H9 (cell line): ENCODE data around the gene SFI1. TPM values are rescaled to one million over a fixed set of nuclear protein-coding genes. Genes with fewer than 3 reads are reported as not detected.

Source experiments
- DNase-seq: peaks from one replicate; pipeline ENCODE4 v3.0.0-alpha.2; 2017
- H2AFZ ChIP-seq: one replicate; pipeline ENCODE4 v1.6.1; 2013; ENCODE audit warnings: mild to moderate bottlenecking, low read length, control low read depth, moderate library complexity
- H2AK5ac ChIP-seq: 2 replicates; pipeline ENCODE4 v1.6.1; 2013; ENCODE audit warnings: low read length, control low read depth, mixed read lengths; ENCODE audit not compliant: insufficient read length
- H2BK120ac ChIP-seq: one replicate; pipeline ENCODE4 v1.6.1; 2013; ENCODE audit warnings: low read depth, mild to moderate bottlenecking, low read length, control low read depth, inconsistent platforms; ENCODE audit not compliant: poor library complexity, severe bottlenecking
- H2BK12ac ChIP-seq: 2 replicates; pipeline ENCODE4 v1.6.1; 2013; ENCODE audit warnings: low read length, control low read depth, mixed read lengths, low read depth; ENCODE audit not compliant: insufficient read length
- H2BK15ac ChIP-seq: 2 replicates; pipeline ENCODE4 v1.6.1; 2013; ENCODE audit warnings: low read depth, low read length, control low read depth
- H2BK20ac ChIP-seq: one replicate; pipeline ENCODE4 v1.6.1; 2013; ENCODE audit warnings: low read depth, mild to moderate bottlenecking, low read length, control low read depth, inconsistent platforms; ENCODE audit not compliant: poor library complexity, severe bottlenecking
- H2BK5ac ChIP-seq: 2 replicates; pipeline ENCODE4 v1.6.1; 2013; ENCODE audit warnings: low read length, control low read depth, mixed read lengths; ENCODE audit not compliant: insufficient read length
- H3K14ac ChIP-seq: 2 replicates; pipeline ENCODE4 v1.6.1; 2013; ENCODE audit warnings: low read length, control low read depth; ENCODE audit not compliant: insufficient read depth
- H3K18ac ChIP-seq: 2 replicates; pipeline ENCODE4 v1.6.1; 2013; ENCODE audit warnings: low read depth, mild to moderate bottlenecking, mixed read lengths, low read length, control low read depth; ENCODE audit not compliant: insufficient read length
- H3K23ac ChIP-seq: 2 replicates; pipeline ENCODE4 v1.6.1; 2013; ENCODE audit warnings: low read length, control low read depth, mixed read lengths, low read depth; ENCODE audit not compliant: insufficient read length
- H3K23me2 ChIP-seq: 2 replicates; pipeline ENCODE4 v1.6.1; 2013; ENCODE audit warnings: low read depth, mild to moderate bottlenecking, mixed read lengths, low read length, control low read depth; ENCODE audit not compliant: insufficient read length, poor library complexity, severe bottlenecking
- H3K27ac ChIP-seq: 2 replicates; pipeline ENCODE4 v1.5.1; 2013; ENCODE audit warnings: low read length, control low read depth, mixed read lengths, low read depth; ENCODE audit not compliant: insufficient read length
- H3K27me3 ChIP-seq: 2 replicates; pipeline ENCODE4 v1.6.1; 2013; ENCODE audit warnings: low read length, control low read depth, inconsistent platforms; ENCODE audit not compliant: insufficient read depth
- H3K4ac ChIP-seq: 2 replicates; pipeline ENCODE4 v1.6.1; 2013; ENCODE audit warnings: low read depth, mild to moderate bottlenecking, control low read depth, inconsistent platforms, low read length, moderate library complexity
- H3K4me1 ChIP-seq: 2 replicates; pipeline ENCODE4 v1.6.1; 2013; ENCODE audit warnings: low read length, control low read depth, inconsistent platforms; ENCODE audit not compliant: insufficient read depth
- H3K4me2 ChIP-seq: 2 replicates; pipeline ENCODE4 v1.6.1; 2013; ENCODE audit warnings: low read length, control low read depth, mixed read lengths; ENCODE audit not compliant: insufficient read length, insufficient read depth
- H3K56ac ChIP-seq: 2 replicates; pipeline ENCODE4 v1.6.1; 2013; ENCODE audit warnings: low read depth, mild to moderate bottlenecking, mixed read lengths, low read length, control low read depth; ENCODE audit not compliant: insufficient read length
- H3K79me1 ChIP-seq: 2 replicates; pipeline ENCODE4 v1.6.1; 2013; ENCODE audit warnings: low read depth, mild to moderate bottlenecking, moderate library complexity, low read length, control low read depth, inconsistent platforms; ENCODE audit not compliant: insufficient read depth, poor library complexity, severe bottlenecking
- H3K79me2 ChIP-seq: 2 replicates; pipeline ENCODE4 v1.6.1; 2013; ENCODE audit warnings: low read length, control low read depth, inconsistent platforms; ENCODE audit not compliant: insufficient read depth
- H3K9ac ChIP-seq: 2 replicates; pipeline ENCODE4 v1.6.1; 2013; ENCODE audit warnings: low read length, control low read depth, mixed read lengths; ENCODE audit not compliant: insufficient read length; ENCODE audit errors: extremely low read depth
- H3K9me3 ChIP-seq: one replicate; pipeline ENCODE4 v1.6.1; 2013; ENCODE audit warnings: low read depth, low read length, inconsistent platforms; ENCODE audit not compliant: control insufficient read depth
- H3T11ph ChIP-seq: one replicate; pipeline ENCODE4 v1.6.1; 2013; ENCODE audit warnings: mild to moderate bottlenecking, low read length, control low read depth, inconsistent platforms
- H4K20me1 ChIP-seq: one replicate; pipeline ENCODE4 v1.6.1; 2013; ENCODE audit not compliant: control insufficient read depth, insufficient read length, insufficient read depth
- H4K5ac ChIP-seq: 2 replicates; pipeline ENCODE4 v1.6.1; 2013; ENCODE audit warnings: low read depth, mild to moderate bottlenecking, mixed read lengths, low read length, control low read depth; ENCODE audit not compliant: insufficient read length
- H4K8ac ChIP-seq: replicated peaks from 2 replicates; pipeline ENCODE4 v1.6.1; 2013; ENCODE audit warnings: low read length, control low read depth, mixed read lengths, low read depth; ENCODE audit not compliant: insufficient read length
- H4K91ac ChIP-seq: 2 replicates; pipeline ENCODE4 v1.6.1; 2013; ENCODE audit warnings: low read depth, mild to moderate bottlenecking, moderate library complexity, mixed read lengths, low read length, control low read depth; ENCODE audit not compliant: insufficient read length
- H3K27ac Mint-ChIP-seq, 3 experiments: 2 replicates in 2 of 3; 3 replicates in 1 of 3; pipeline ENCODE4 v1.8.0; 2020 to 2021; ENCODE audit warnings: mixed read lengths in 3 of 3, mild to moderate bottlenecking in 1 of 3, moderate library complexity in 1 of 3
- H3K27me3 Mint-ChIP-seq: 2 replicates; pipeline ENCODE4 v1.8.0; 2021; ENCODE audit warnings: low read depth, mild to moderate bottlenecking, moderate library complexity, mixed read lengths
- H3K36me3 Mint-ChIP-seq, 3 experiments: 2 replicates in 2 of 3; 3 replicates in 1 of 3; pipeline ENCODE4 v1.8.0; 2020 to 2021; ENCODE audit warnings: low read depth in 3 of 3, mixed read lengths in 3 of 3; ENCODE audit not compliant: insufficient read depth in 1 of 3
- H3K4me1 Mint-ChIP-seq, 2 experiments: 2 replicates each; pipeline ENCODE4 v1.8.0; 2020; ENCODE audit warnings: mixed read lengths in 2 of 2
- H3K4me3 Mint-ChIP-seq, 2 experiments: 2 replicates in 1 of 2; 3 replicates in 1 of 2; pipeline ENCODE4 v1.8.0; 2020 to 2021; ENCODE audit warnings: mild to moderate bottlenecking in 2 of 2, mixed read lengths in 2 of 2, moderate library complexity in 1 of 2
- H3K9me3 Mint-ChIP-seq, 2 experiments: 2 replicates in 1 of 2; 3 replicates in 1 of 2; pipeline ENCODE4 v1.8.0; 2020; ENCODE audit warnings: mild to moderate bottlenecking in 2 of 2, mixed read lengths in 2 of 2, moderate library complexity in 1 of 2
- WGBS: extraction: QIAGEN DNeasy Blood & Tissue Kit; methylation state at CpG from one replicate; pipeline ENCODE4 v1.1.7; 2013; ENCODE audit warnings: missing lambda C conversion rate, low lambda C conversion rate, mixed read lengths; ENCODE audit not compliant: insufficient read length; ENCODE audit errors: extremely low coverage; 5-methylcytosine and 5-hydroxymethylcytosine counted together
- total RNA-seq: library from RNA; stranded (reverse); gene quantifications from 2 replicates; pipeline ENCODE4 v1.2.1, GENCODE V29; 2021
- TF ChIP-seq, protein P1 (sequence below): fragments of 200-600 bp; sonication (generic); conservative IDR thresholded peaks from 3 replicates; pipeline ENCODE4 v1.8.0; 2021; ENCODE audit warnings: antibody characterized with exemption, mild to moderate bottlenecking

The SFI1 gene
- total RNA-seq, 1 experiment from 2014 or later: 26.4 TPM

DNA sequence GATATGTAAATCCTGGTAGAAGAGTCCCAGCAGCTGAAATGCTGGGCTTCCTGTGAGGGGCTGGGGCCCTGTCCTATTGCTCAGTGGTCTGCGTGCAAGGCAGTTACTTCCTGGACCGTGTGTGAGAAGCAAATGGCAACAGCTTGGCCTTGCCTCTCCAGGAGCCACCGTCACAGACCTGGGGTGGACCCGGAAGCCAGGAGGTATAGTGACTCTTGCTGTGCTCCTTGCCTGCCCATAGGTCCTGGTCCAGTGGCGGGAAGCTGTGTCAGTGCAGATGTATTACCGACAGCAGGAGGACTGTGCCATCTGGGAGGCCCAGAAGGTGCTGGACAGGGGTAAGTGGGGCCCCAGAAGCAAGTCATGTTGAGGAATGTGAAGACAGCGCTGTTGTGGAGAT is 111.4 kb downstream of the SFI1 start:
- Mint-ChIP-seq H3K27ac (no peak overlapping the region), H3K4me3 (no peak overlapping the region), H3K27me3 (no peaks in the 10 kb centered on the region), H3K9me3 (no peaks in the 10 kb centered on the region), H3K36me3 (peaks cover 0 to 6% (median 3%) of the 10 kb centered on the region in 3 experiments; a peak in 2 of 7 replicates), H3K4me1 (peaks cover 4 to 5% of the 10 kb centered on the region in 2 experiments; a peak in 1 of 4 replicates)
- Histone ChIP-seq H2AFZ (no peak overlapping the region), H3K4ac (no peak overlapping the region), H4K5ac (no peak overlapping the region), H3K14ac (no peak overlapping the region), H2BK20ac (no peak overlapping the region), H3T11ph (no peak overlapping the region), H3K56ac (no peak overlapping the region), H2BK12ac (no peak overlapping the region), H2BK5ac (no peak overlapping the region), H3K27me3 (no peaks in the 10 kb centered on the region), H4K20me1 (no peaks in the 10 kb centered on the region), H3K79me1 (no peaks in the 10 kb centered on the region), H3K9me3 (no peaks in the 10 kb centered on the region), H3K4me1 (no peaks in the 10 kb centered on the region), H2AK5ac (no peak overlapping the region), H3K4me2 (no peak overlapping the region), H3K18ac (no peak overlapping the region), H2BK120ac (no peak overlapping the region), H3K23ac (no peak overlapping the region), H4K8ac (no peak overlapping the region), H3K9ac (no peak overlapping the region), H3K23me2 (no peaks in the 10 kb centered on the region), H3K27ac (no peak overlapping the region), H3K79me2 (no peaks in the 10 kb centered on the region), H4K91ac (no peak overlapping the region), H2BK15ac (no peak overlapping the region)
- no CpG with 5 or more reads among the region's 7 CpGs for WGBS
- no peak for DNase-seq
- TF ChIP-seq, protein P1, sequence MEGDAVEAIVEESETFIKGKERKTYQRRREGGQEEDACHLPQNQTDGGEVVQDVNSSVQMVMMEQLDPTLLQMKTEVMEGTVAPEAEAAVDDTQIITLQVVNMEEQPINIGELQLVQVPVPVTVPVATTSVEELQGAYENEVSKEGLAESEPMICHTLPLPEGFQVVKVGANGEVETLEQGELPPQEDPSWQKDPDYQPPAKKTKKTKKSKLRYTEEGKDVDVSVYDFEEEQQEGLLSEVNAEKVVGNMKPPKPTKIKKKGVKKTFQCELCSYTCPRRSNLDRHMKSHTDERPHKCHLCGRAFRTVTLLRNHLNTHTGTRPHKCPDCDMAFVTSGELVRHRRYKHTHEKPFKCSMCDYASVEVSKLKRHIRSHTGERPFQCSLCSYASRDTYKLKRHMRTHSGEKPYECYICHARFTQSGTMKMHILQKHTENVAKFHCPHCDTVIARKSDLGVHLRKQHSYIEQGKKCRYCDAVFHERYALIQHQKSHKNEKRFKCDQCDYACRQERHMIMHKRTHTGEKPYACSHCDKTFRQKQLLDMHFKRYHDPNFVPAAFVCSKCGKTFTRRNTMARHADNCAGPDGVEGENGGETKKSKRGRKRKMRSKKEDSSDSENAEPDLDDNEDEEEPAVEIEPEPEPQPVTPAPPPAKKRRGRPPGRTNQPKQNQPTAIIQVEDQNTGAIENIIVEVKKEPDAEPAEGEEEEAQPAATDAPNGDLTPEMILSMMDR: no peak
